Cardiac fibroblast (primary cell): ENCODE data around the gene NAALADL2.
A peak's percentile ranks its signal among the peaks of the same experiment; 100 is the strongest.

Experiments used
- DNase-seq, 2 donors: peaks; one replicate each; pipeline versions ENCODE4 v3.0.0 to v3.0.0-alpha.2; 2010; ENCODE audit warnings: low read depth in 2 of 2
- H3K4me3 ChIP-seq, 2 donors: replicated peaks in 1 of 2; 1 replicate in 1 of 2; 2 replicates in 1 of 2; pipeline ENCODE4 v1.5.1; 2011; ENCODE audit warnings: low read depth in 2 of 2, low read length in 2 of 2, mild to moderate bottlenecking in 2 of 2, moderate library complexity in 1 of 2
- CTCF ChIP-seq: IDR thresholded peaks from one replicate; pipeline ENCODE4 v1.5.1; 2011; ENCODE audit warnings: low read depth, mild to moderate bottlenecking, low read length, inconsistent platforms

NAALADL2 gene

GRCh38 chr3:175326041-175326440 lies 466.9 kb downstream of the NAALADL2 start:
- H3K4me3 ChIP-seq, result no peak overlapping the region

GRCh38 chr3:175329373-175329772 lies 470.2 kb downstream of the NAALADL2 start:
- no peak overlapping the region for H3K4me3 ChIP-seq
- TF ChIP-seq CTCF, result no peak
- no peak for DNase-seq

More at GRCh38 chr3:175326041-175326440, 466.9 kb downstream of the NAALADL2 start:
- TF ChIP-seq CTCF, result no peak
- no peak for DNase-seq

- DNase-seq, result no peak
- no peak for TF ChIP-seq CTCF
- no peak overlapping the region for H3K4me3 ChIP-seq
Observed at GRCh38 chr3:175335229-175335628, 476.1 kb downstream of the NAALADL2 start.

GRCh38 chr3:175336406-175337133 lies 477.4 kb downstream of the NAALADL2 start:
- no peak overlapping the region for H3K4me3 ChIP-seq
- DNase-seq, result no peak
- TF ChIP-seq CTCF, result no peak

- no peak for DNase-seq
- H3K4me3 ChIP-seq, result no peak overlapping the region
- no peak for TF ChIP-seq CTCF
Observed at GRCh38 chr3:175337631-175338030, 478.5 kb downstream of the NAALADL2 start.

- DNase-seq, result peak; percentile 38 to 68
- no peak overlapping the region for H3K4me3 ChIP-seq
- TF ChIP-seq CTCF, result no peak
Observed at GRCh38 chr3:175338775-175339535, 479.8 kb downstream of the NAALADL2 start.
